ENCODE data around the gene ARCN1. TPM values are rescaled to one million over a fixed set of nuclear protein-coding genes. Genes with fewer than 3 reads are reported as not detected.
A peak's percentile ranks its signal among the peaks of the same experiment; 100 is the strongest.

The ARCN1 gene
- total RNA-seq, 1 donor from 2014 or later: 99.4 TPM

DNA sequence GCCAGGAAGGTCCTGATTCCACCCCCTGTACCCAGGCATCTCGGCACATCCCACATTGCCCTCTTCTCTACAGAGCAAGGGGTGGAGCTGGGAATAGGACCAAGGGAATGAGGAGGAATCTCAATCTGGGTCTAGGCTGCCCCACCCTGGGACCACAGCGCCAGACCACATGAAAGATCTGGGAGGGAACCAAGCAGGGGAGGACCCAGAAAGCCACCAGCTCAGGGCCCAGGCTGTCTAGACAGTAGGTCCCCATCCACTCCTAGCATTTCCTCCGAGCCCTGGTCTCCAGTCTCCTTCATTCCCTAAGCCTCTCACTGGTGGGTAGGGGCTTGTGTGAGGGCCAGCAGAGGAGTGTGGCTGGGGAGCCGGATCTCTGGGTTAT, 46.8 kb downstream of the ARCN1 start:
- peaks cover 43% of the 10 kb centered on the region for H3K36me3 ChIP-seq
- H3K27ac ChIP-seq (replicated peaks): peak overlapping the region; percentile 91
- H3K9me3 ChIP-seq (replicated peaks): no peaks in the 10 kb centered on the region
- DNase-seq: peak; percentile 64
- no peaks in the 10 kb centered on the region for H3K27me3 ChIP-seq (ENCODE audit: low read depth)
- peak overlapping the region; percentile 72 for H3K4me3 ChIP-seq
- H3K4me1 ChIP-seq: peaks cover 98% of the 10 kb centered on the region
- intact Hi-C loops (cut with micrococcal nuclease): no loop called here
- TF ChIP-seq, protein P1, sequence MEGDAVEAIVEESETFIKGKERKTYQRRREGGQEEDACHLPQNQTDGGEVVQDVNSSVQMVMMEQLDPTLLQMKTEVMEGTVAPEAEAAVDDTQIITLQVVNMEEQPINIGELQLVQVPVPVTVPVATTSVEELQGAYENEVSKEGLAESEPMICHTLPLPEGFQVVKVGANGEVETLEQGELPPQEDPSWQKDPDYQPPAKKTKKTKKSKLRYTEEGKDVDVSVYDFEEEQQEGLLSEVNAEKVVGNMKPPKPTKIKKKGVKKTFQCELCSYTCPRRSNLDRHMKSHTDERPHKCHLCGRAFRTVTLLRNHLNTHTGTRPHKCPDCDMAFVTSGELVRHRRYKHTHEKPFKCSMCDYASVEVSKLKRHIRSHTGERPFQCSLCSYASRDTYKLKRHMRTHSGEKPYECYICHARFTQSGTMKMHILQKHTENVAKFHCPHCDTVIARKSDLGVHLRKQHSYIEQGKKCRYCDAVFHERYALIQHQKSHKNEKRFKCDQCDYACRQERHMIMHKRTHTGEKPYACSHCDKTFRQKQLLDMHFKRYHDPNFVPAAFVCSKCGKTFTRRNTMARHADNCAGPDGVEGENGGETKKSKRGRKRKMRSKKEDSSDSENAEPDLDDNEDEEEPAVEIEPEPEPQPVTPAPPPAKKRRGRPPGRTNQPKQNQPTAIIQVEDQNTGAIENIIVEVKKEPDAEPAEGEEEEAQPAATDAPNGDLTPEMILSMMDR (IDR thresholded peaks at IDR 0.05; ENCODE audit: borderline replicate concordance): no peak

DNA sequence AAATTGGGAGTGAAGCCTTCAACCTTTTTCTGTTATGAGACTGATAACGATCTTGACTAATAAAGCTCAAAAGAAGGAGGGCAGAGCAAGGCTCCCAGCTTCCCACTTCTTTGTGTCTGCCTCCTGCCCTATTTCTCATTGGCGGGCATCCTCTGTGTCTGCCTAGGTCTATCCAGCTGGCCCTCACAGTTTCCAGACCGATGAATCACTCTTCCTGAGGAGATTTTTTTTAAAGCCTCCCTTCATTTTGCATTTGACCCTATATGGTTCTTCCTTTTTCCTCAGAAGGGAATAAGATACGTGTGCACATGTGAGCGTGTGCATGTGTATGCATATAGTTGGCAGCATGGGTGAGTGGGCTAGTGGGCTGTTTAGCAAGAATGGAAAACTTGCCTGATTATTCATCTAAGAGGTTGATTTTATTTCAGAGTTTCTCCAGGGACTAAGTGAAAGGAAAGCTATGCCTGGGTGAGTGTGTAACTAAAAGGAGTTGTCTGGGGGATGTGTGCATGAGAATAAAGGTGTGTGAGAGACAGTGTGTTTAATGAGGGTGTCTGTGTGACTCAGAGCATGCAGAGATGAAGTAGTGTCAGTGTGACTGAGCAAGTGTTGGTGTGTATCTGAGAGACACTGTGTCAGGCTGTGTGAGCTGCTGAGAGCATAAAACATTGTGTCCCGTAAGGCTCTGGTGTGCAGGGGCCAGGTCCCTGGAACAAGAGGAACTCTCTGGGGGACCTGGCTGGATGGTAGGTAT, 47.4 kb downstream of the ARCN1 start:
- Histone ChIP-seq H3K36me3 (peaks cover 42% of the 10 kb centered on the region), H3K4me1 (peaks cover 99% of the 10 kb centered on the region), H3K9me3 (replicated peaks) (no peaks in the 10 kb centered on the region), H3K27me3 (ENCODE audit: low read depth) (no peaks in the 10 kb centered on the region), H3K27ac (replicated peaks) (peak overlapping the region; percentile 91), H3K4me3 (peak overlapping the region; percentile 72)
- intact Hi-C loops (cut with micrococcal nuclease): no loop called here
- no peak for DNase-seq
- TF ChIP-seq, protein P1 (IDR thresholded peaks at IDR 0.05; ENCODE audit: borderline replicate concordance): no peak

GRCh38 chr11:118620529-118621070, 48.4 kb downstream of the ARCN1 start:
- TF ChIP-seq, protein P1 (IDR thresholded peaks at IDR 0.05; ENCODE audit: borderline replicate concordance): no peak
- Histone ChIP-seq H3K9me3 (replicated peaks) (no peaks in the 10 kb centered on the region), H3K36me3 (peaks cover 42% of the 10 kb centered on the region), H3K27ac (replicated peaks) (peak overlapping the region; percentile 91), H3K27me3 (ENCODE audit: low read depth) (no peaks in the 10 kb centered on the region), H3K4me3 (peak overlapping the region; percentile 72), H3K4me1 (peaks cover 99% of the 10 kb centered on the region)
- DNase-seq: peak; percentile 53
- intact Hi-C loops (cut with micrococcal nuclease): no loop called here

DNA sequence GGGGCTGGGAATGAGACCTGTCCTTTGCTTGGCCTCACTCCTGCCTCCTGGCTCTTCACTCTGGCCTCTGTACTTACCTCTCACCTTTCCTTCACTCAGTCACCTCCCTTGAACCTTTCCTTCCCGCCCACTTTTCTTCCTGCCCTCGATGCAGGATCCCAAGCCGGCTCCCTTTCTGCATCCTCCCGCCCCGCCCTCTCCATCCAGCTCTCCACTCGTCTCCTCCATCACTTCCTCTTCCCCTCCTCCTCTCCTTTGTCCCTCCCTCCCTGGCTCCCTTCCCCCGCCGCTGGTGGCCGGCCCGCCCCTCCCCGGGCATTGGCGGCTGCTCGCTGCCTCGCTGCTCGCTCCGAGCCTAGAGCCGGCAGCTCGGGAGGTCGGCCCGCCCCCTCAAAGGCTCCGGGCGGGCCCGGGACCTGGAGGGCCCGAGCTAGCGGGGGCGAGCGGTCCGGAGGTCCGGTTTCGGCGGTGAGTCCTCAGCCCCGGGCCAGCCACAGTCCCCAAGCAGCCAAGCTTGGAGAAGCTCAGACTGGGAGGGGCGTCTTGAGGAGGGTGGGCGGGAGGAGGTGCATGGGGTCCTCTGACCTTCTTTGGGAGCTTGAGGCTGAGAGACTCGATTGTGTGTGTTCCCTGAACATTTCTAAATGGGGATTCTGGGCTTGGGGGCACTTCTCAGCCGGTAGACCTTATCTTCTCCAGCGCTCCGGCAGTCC, 49.0 kb downstream of the ARCN1 start:
- intact Hi-C loops (cut with micrococcal nuclease): no loop called here
- DNase-seq: peak; percentile 90
- H3K4me1 ChIP-seq: peaks cover 98% of the 10 kb centered on the region

DNA sequence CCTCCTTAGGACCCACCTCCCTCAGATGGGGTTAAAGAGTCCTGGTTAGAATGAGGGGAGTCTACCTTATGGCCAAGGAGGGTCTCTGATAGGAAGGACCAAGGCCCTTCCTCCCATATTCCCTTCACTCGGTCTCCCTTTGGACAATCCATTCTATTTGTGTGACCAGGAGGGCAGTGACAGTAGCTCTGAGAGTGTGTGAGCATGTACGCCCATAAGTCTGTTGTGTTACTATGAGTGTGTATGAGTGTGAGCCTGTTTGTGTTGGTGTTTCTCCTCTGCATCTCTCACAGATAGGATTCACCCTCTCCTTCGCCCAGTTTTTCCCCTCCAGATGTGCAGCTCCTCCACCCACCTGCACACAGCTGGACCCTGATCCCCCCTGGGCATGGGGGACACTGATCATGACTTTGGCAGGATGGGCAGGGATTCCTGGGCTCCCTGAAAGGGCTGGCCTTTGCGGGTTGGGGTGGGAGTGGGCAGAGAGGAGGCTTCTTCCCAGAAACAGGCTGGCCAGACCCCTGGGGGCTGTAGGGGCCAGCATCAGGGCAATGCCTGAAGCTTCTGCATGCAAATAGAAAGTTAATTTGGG, 49.7 kb downstream of the ARCN1 start:
- intact Hi-C loops (cut with micrococcal nuclease): no loop called here
- H3K27me3 ChIP-seq (ENCODE audit: low read depth): no peaks in the 10 kb centered on the region
- TF ChIP-seq, protein P1 (IDR thresholded peaks at IDR 0.05; ENCODE audit: borderline replicate concordance): no peak
- H3K9me3 ChIP-seq (replicated peaks): no peaks in the 10 kb centered on the region
- peaks cover 98% of the 10 kb centered on the region for H3K4me1 ChIP-seq
- peak overlapping the region; percentile 91 for H3K27ac ChIP-seq (replicated peaks)
- peak overlapping the region; percentile 72 for H3K4me3 ChIP-seq
- no peak for DNase-seq
- peaks cover 42% of the 10 kb centered on the region for H3K36me3 ChIP-seq

More for the DNA sequence above, 49.0 kb downstream of the ARCN1 start:
- Histone ChIP-seq H3K27me3 (ENCODE audit: low read depth) (no peaks in the 10 kb centered on the region), H3K9me3 (replicated peaks) (no peaks in the 10 kb centered on the region), H3K27ac (replicated peaks) (peak overlapping the region; percentile 91), H3K36me3 (peaks cover 42% of the 10 kb centered on the region), H3K4me3 (peak overlapping the region; percentile 72)
- TF ChIP-seq, protein P1 (IDR thresholded peaks at IDR 0.05; ENCODE audit: borderline replicate concordance): no peak

Data from left ventricle myocardium inferior (tissue), 1 donor.